Tibial artery (tissue), 4 donors: ENCODE data around the gene SLC12A6.
A peak's percentile ranks its signal among the peaks of the same experiment; 100 is the strongest.

Source experiments
- DNase-seq, 2 donors: peaks; one replicate each; pipeline ENCODE4 v3.0.0-alpha.2; 2019
- H3K27ac ChIP-seq, 2 donors: fragments of 200-600 bp; sonication (generic) in 1 of 2; 1 replicate in 1 of 2; 2 replicates in 1 of 2; pipeline ENCODE4 v1.5.1; 2018 to 2019; ENCODE audit warnings: mild to moderate bottlenecking in 1 of 2
- H3K27me3 ChIP-seq, 2 donors: fragments of 200-600 bp; sonication (generic) in 1 of 2; one replicate each; pipeline versions ENCODE4 v1.5.1 to v1.6.0; 2016 to 2019
- H3K36me3 ChIP-seq, 3 donors: fragments of 200-600 bp; sonication (generic) in 2 of 3; one replicate each; pipeline ENCODE4 v1.5.1; 2016 to 2019; ENCODE audit warnings: mild to moderate bottlenecking in 2 of 3
- H3K4me1 ChIP-seq, 4 donors: fragments of 200-600 bp; sonication (generic) in 2 of 4; 1 replicate in 3 of 4; 2 replicates in 1 of 4; pipeline ENCODE4 v1.5.1; 2016 to 2019
- H3K4me3 ChIP-seq, 2 donors: fragments of 200-600 bp; sonication (generic) in 1 of 2; 1 replicate in 1 of 2; 2 replicates in 1 of 2; pipeline ENCODE4 v1.5.1; 2018 to 2019; ENCODE audit warnings: mild to moderate bottlenecking in 2 of 2
- H3K9me3 ChIP-seq, 3 donors: fragments of 200-600 bp; sonication (generic) in 1 of 3; one replicate each; pipeline ENCODE4 v1.5.1; 2016 to 2019
- CTCF ChIP-seq, 2 experiments: fragments of 200-600 bp in 1 of 2; fragments of 450-650 bp in 1 of 2; IDR thresholded peaks; one replicate each; pipeline ENCODE4 v1.5.1; 2017 to 2019; ENCODE audit warnings: antibody characterized with exemption in 2 of 2, mild to moderate bottlenecking in 1 of 2, moderate library complexity in 1 of 2
- intact Hi-C: fragments of 100-400 bp; cut with DNase I; formaldehyde crosslinking; loops from one replicate; pipeline ENCODE4 v1.15.0; 2023; ENCODE audit warnings: low total_unique reads

The SLC12A6 gene

GRCh38 chr15:34336991-34337556 lies 507 bp downstream of the SLC12A6 start:
- DNase-seq = no peak
- H3K36me3 ChIP-seq = peaks cover 0 to 7% (median 0%) of the 10 kb centered on the region in 3 donors
- peak overlapping the region; percentile 82 to 92 for H3K27ac ChIP-seq
- H3K4me1 ChIP-seq = peaks cover 0 to 49% (median 15%) of the 10 kb centered on the region in 4 donors
- peak overlapping the region; percentile 76 to 93 for H3K4me3 ChIP-seq
- no peaks in the 10 kb centered on the region for H3K9me3 ChIP-seq
- no peaks in the 10 kb centered on the region for H3K27me3 ChIP-seq
- TF ChIP-seq CTCF (IDR thresholded peaks at IDR 0.05) = no peak
- intact Hi-C loops = no loop called here

GRCh38 chr15:34336231-34336990 lies 1.2 kb downstream of the SLC12A6 start:
- H3K27ac ChIP-seq = peak overlapping the region; percentile 82 to 92
- DNase-seq = no peak
- peak overlapping the region; percentile 76 to 93 for H3K4me3 ChIP-seq
- H3K27me3 ChIP-seq = no peaks in the 10 kb centered on the region
- intact Hi-C loops = no loop called here
- TF ChIP-seq CTCF (IDR thresholded peaks at IDR 0.05) = no peak
- peaks cover 0 to 43% (median 10%) of the 10 kb centered on the region in 4 donors for H3K4me1 ChIP-seq
- peaks cover 0 to 7% (median 0%) of the 10 kb centered on the region in 3 donors for H3K36me3 ChIP-seq
- H3K9me3 ChIP-seq = no peaks in the 10 kb centered on the region

GRCh38 chr15:34335176-34336032 lies 2.2 kb downstream of the SLC12A6 start:
- Histone ChIP-seq H3K27ac (peak overlapping the region; percentile 43 to 82), H3K9me3 (no peaks in the 10 kb centered on the region), H3K27me3 (no peaks in the 10 kb centered on the region), H3K4me1 (peaks cover 0 to 43% (median 10%) of the 10 kb centered on the region in 4 donors), H3K36me3 (peaks cover 0 to under 1% (median 0%) of the 10 kb centered on the region in 3 donors), H3K4me3 (peak overlapping the region; percentile 5 to 18)
- TF ChIP-seq CTCF (IDR thresholded peaks at IDR 0.05) = no peak
- intact Hi-C loops = no loop called here
- no peak for DNase-seq

- intact Hi-C loops = no loop called here
- Histone ChIP-seq H3K4me3 (peak overlapping the region in 1 of 2 donors; percentile 18), H3K9me3 (no peaks in the 10 kb centered on the region), H3K36me3 (no peaks in the 10 kb centered on the region), H3K27ac (peak overlapping the region in 1 of 2 donors; percentile 14), H3K4me1 (peaks cover 0 to 43% (median 10%) of the 10 kb centered on the region in 4 donors), H3K27me3 (no peaks in the 10 kb centered on the region)
- no peak for TF ChIP-seq CTCF (IDR thresholded peaks at IDR 0.05)
- no peak for DNase-seq
These were observed 2.9 kb downstream of the SLC12A6 start for GRCh38 chr15:34334672-34335071.

- H3K27ac ChIP-seq = no peak overlapping the region
- H3K9me3 ChIP-seq = no peaks in the 10 kb centered on the region
- no peaks in the 10 kb centered on the region for H3K27me3 ChIP-seq
- no peak for TF ChIP-seq CTCF (IDR thresholded peaks at IDR 0.05)
- no peaks in the 10 kb centered on the region for H3K36me3 ChIP-seq
- peaks cover 0 to 37% (median 7%) of the 10 kb centered on the region in 4 donors for H3K4me1 ChIP-seq
- intact Hi-C loops = no loop called here
- DNase-seq = no peak
- no peak overlapping the region for H3K4me3 ChIP-seq
These were observed 4.9 kb downstream of the SLC12A6 start for GRCh38 chr15:34332553-34333120.
